SK-N-DZ (cell line): ENCODE results near the gene IL1RAPL1.
A peak's percentile ranks its signal among the peaks of the same experiment; 100 is the strongest.
"Not testable (repeated sequence)": the region's sequence is repeated elsewhere in the genome, so short reads cannot be mapped to it uniquely, and the experiment has no call there.

Experiments
- DNase-seq: peaks from one replicate; pipeline ENCODE4 v3.0.0-alpha.2; 2015; ENCODE audit warnings: low spot score

Gene IL1RAPL1

DNA sequence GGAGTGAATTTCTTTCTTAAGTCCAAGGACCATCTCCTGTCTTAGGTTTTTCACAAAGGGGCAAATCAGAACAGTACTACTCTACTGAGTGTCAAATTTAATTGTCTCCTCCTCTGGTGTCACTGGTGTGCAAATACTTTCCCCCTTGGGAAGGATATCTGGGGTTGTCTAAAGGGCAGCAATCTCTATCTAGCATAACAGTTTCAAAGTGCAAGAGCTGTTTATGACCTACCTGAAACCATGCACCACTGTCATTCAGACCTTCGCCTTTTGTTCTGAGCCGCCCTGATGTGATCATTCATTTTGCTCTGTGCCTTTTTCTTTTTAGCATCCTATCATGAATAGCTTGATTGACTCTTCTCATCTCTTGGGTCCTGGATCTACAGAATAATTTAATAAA, 39.3 kb downstream of the IL1RAPL1 start:
- DNase-seq: no peak

DNA sequence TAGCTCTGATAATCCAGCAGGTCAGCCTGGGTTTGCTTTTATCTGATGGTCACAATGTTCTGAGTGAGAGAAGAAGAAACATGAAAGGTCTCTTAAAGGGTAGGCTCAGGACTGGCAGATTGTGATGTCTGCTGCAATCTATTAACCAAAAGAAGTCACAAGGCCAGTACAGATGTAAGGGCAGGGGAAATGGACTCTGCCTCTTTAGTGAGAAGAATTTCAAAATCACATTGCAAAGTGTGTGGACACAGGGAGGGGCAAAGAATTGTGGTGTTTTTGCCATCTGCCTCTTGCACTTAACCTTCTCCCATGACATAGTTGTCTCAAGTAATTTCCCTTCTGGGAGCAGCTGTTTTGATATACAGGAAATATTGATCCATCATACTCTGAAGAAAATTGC, 40.9 kb downstream of the IL1RAPL1 start:
- DNase-seq: no peak

DNA sequence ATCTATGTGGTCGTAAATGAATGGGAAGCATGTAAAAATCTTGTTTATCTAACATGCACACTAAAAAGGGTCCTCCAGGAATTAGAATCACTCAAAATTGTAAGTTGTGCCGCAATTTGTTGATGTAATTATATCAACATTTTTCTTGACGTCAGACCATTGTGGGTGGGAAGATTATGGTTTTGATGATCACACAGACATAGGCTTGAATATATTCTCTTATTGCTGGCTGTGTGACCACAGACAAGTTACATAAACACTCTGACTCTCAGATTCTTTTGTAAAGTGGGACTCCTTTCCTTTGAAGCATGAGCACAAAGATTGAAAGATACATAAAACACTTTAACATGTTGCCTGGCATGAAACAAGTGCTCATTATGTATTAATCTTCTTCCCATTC, 51.5 kb downstream of the IL1RAPL1 start:
- no peak for DNase-seq

DNA sequence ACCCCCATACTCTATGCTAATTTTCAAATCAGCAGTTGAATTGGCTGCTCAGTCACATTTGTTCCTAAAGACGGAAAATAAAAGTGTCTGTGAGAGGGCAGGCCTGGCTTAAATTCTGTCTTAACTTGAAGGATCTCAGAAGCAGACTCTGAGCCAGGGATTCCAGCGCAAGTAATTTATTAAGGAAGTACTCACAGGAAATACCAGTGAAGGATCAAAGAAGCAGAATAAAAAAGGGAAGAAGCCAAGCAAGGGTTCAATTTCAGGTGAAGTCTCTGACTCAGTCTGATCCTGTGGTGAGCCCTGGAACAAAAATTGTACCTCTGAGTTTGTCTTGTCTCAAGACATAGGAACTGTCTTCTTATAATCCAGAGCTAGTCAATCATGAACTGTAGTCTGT, 52.2 kb downstream of the IL1RAPL1 start:
- no peak for DNase-seq

DNA sequence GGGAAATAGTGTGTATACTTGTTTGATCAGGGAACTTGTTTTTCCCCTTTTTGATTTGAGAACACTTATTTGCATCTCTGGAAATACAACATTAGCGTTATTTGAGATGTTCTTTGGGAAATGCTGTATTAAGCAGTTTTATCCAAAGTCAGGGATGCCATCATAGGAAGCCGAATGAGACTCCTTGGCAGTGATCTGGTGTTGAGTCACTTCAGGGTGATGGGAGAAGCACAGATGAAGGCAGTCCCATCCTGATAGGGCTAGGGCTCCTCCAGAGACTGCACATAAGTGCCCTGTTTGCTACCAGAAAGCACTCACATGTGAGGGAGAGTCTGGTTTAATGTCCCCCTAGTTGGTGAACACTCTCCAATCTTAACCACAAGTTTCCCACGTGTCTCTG, 62.3 kb downstream of the IL1RAPL1 start:
- DNase-seq: no peak

DNA sequence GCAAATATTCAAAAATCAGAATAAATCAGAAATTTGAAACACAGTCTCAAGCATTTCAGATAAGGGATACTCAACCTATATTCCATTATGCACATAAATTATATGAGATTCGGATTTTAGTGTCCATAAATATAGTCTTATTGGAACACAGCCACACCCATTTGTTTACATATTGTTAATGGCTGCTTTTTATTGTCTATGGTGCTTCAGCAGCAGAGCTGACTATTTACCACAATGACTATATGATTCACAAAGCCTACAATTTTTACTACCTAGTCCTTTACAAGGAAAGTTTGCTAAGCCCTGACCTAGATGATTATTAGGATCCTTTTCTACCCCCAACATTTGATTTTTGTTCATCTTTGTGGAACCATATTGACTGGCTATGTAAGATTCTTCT, 63.9 kb downstream of the IL1RAPL1 start:
- no peak for DNase-seq

DNA sequence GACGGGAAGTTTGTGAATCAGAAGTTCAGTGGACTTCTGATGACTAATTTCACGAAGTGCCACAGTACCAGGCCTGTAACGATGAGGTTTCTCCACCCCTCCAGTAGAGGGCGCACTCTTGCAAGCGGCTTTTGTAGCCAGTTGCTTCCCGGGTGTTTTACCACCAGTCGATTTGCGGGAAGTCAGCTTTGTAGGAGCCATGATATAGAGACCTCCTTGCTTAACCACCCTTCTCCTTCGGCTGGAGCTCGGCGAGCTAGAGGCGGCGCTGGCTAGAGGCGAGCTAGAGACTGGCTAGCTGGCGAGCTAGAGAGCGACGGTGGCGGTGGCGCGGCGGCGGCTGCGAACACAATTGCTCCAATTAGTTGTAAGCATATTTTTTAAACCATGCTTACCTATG, 72.0 kb downstream of the IL1RAPL1 start:
- peak; percentile 4 for DNase-seq

DNA sequence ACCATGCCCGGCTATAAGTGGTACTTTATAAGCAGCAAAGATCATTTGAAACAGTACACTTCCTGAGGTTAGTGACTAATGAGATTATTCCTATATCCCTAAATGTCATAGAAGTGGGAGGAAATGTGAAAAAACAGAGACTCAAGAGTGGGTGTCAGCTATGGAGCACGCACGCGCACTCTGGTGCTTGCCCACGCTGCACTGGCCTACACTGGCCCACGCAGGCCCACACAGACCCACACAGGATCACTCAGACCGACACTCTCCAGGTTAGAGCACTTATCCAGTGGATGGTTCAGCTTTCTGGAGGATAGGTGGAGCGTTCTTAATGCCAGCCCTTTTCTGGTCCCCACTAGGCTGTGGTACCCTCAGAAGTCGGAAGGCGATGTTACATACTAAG, 78.5 kb downstream of the IL1RAPL1 start:
- no peak for DNase-seq

DNA sequence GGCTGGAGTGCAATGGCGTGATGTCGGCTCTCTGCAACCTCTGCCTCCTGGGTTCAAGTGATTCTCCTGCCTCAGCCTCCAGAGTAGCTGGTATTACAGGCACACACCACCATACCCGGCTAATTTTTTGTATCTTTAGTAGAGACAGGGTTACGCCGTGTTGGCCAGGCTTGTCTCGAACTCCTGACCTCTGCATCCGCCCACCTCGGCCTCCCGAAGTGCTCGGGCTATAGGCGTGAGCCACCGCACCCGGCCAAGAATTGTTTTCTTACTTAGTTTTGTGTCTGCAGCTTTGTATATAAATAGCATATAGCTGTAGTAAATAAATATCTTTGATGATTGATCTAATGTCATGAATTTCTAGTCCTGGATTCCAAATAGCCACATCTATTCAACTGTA, 81.1 kb downstream of the IL1RAPL1 start:
- DNase-seq: no peak

DNA sequence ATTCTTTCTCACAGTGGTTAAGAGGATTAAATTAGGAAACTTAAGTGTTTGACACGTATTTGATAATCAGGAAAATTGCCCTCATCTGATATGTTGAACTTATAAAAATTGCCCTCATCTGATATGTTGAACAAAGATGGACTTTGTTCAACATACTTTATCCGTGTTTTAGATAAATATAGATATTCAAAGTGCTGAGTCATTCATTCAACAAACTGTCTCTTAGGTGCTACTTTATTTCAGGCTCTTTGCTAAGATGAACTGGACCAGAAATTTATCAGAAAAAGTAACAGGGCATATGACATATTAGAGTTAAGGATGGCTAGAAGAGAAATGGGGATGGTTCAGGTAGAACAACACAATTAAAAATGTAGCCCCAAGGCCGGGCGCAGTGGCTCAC, 81.7 kb downstream of the IL1RAPL1 start:
- DNase-seq: no peak

DNA sequence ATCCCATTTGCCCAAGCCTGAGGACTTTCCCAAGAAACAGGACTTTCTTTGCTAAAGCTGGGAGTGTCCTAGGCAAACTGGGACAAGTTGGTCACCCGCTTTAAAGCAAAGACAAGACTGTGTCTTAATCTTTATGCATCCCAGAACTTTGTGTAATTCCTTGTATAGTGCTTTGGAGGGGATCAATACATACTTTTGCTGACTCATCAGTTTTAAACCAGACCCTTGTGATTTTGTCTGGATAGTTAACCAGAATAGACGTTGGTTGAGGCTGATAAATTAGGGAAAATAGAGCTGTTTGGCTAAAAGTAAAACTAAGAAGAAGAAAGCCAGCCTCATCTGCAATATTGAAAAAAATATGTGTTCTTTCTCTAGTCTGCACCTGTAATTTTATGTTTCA, 82.8 kb downstream of the IL1RAPL1 start:
- no peak for DNase-seq

DNA sequence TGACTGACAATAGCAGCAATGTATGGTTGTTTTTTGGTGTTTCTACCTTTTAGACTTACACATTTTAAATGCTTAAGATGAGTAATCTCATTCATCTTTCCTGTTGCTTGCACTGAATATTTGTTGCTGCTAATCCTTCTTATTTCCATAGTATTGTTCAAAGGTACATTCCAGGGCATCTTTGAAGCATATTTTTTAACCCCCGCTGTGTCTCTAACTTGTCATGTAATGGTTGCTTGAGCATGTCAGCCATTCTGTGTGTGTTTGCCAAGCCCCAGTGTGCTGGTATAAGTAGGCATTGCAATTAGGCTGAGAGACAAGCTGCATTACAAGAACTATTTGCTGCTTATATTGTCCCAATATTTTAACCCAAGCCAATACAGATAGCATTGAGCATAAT, 87.9 kb downstream of the IL1RAPL1 start:
- no peak for DNase-seq

DNA sequence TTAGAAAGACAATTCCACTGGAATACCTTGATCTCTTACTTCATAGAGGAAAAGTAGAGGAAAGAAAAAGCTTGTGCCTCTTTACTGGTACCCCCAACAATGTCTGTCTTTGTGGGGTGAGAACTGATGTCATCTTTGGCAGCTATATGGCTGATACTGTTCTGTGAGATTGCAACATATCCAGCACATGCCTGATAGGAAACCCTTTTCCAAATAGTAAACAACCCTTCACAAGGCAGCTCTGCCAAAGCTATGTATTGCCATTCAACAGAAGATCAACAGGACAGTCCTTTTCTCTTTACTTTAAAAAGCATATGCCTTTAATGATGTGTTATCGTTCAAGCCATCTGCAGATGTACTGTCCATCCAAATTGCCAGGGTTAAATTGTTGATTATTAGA, 105.9 kb downstream of the IL1RAPL1 start:
- no peak for DNase-seq

DNA sequence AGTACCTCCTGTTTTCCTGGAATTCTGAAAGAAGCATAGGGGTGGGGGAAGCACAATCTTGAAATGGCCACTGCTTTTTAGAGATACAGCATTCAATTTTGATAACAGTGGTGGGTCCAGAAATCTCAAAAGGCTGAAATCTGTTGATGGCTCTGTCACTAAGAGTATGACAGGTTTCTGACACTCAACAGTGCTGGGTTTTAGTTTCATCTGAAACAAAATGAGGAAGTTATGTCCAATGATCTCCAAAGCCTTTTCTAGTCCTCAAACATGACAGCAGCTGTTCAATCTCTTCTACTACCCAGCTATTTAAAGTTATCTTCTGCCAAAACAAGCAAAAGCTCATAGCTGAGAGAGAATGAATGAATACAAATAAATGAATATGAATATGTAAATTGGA, 110.5 kb downstream of the IL1RAPL1 start:
- no peak for DNase-seq

DNA sequence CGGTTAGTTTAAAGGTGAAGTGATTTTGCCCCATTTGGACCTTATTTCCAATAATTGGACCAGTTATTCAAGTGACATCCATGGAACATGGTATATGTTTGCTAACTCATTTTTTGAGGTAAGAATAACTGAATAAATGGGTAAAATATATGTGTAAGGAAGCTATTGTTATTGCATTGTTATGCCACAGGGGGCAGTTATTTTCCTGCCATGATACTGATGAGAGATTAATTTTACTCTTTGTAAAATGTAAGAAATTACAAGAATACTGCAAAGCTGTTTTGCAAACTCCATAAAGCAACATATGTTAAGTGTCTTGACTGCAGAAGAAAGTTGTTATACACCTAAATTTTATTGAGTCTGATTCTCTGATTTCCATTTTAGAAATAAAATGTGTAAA, 114.0 kb downstream of the IL1RAPL1 start:
- DNase-seq: no peak

DNA sequence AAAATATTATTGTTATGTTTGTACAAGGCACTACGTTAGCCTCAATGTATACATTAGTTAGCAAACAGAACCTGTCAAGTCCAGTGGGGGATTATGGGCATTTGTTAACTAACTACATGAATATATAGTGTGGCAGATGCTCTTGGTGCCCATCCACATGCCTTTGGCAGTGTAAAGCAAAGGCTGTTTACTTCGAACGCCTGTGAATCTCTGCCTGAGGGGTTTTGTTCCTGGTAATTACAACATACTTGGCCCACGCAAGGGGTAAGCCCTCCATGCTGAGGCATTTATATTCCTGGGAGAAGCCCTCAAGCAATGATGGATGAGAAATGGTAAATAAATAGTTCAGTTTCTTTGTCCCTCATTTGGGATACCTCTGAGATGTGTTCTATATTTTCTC, 119.7 kb downstream of the IL1RAPL1 start:
- DNase-seq: no peak

DNA sequence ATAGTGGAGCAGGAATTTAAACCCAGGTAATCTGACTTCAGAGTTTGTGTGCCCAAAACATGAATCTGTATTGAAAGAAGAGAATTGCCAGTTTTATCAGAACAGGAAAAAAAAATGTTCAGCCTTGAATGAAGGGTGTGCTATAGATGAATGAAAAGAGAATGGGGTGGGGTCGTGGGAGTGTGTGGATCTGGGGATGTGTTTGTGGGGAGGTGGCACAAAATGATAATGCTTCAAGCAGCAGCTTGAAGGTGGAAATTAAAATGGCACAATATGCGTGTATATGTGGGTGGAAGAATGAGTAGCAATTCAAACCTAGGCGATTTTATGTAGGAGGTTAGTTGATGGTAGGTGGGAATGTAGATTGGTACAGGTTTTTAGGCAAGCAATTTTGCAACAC, 122.2 kb downstream of the IL1RAPL1 start:
- no peak for DNase-seq

DNA sequence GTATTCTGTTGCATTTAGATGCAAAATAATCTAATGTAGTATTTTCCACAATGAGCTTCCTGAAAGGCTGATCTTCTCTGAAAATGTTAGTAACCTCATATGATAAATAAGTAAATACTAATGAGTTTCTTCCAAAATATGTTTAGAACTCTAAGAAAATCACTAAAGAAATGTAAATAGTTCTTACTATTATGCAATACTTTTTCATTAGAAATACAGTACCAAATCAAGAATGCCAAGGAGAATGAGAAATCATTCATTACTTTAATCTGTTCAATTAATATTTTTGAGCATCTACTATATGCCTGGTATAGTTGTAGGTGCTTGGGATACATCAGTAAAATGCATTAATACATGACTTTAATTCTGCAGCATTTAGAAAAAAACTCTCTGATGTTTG, 130.6 kb downstream of the IL1RAPL1 start:
- no peak for DNase-seq

DNA sequence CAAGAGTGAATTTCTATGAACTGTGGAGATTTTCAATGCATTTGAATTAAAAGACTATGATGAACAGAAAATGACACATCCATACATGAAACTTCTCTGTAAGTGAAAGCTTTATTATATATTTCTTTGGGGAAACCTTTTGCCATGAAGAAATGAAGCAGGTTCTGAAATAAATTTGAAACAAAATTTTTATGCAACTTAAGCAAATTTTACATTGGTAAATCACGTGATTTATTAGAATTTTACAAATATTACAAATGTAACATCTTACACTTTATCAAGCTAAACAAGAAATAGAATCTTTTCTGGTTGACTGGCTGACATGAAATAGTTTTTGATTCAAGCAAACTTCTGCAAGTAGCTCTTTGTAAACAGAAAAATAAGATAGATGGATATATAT, 131.2 kb downstream of the IL1RAPL1 start:
- no peak for DNase-seq

DNA sequence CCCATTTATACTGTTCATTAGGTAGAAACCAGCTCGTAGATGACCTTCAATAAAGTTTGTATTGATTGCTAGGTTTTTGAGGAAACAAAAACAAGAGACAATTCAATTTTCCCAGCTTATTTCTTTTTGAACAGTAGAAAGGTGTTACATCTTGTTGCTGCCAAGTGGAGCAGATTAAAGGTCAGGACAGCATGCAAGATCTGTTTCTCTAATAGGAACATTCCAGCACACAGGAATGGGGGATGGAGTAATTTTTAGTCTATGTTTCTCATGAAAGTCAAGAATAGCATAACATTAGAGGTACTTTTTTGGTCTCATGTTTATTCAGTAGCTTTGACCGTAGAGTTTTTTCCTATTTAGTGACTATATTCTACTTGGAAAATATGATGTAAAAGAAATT, 132.4 kb downstream of the IL1RAPL1 start:
- no peak for DNase-seq

DNA sequence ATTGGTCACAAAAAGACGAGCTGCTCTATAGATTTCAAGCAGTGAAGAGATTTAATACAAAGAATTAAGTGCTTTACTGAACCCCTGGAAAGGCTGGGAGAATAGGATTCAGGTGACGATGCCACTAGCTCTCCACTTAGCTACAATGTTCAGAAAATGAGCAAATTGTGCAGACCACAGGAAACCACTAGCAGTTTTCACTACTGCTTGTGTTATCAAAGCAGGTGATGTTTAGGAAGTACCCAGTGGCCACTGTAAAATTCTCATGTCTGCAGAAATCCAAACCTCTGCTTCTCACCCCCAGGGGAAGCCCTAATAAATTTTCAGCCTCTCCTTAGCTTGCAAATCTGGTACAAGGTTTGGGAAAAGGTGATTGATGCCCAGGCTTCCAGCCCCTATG, 165.1 kb downstream of the IL1RAPL1 start:
- DNase-seq: no peak

DNA sequence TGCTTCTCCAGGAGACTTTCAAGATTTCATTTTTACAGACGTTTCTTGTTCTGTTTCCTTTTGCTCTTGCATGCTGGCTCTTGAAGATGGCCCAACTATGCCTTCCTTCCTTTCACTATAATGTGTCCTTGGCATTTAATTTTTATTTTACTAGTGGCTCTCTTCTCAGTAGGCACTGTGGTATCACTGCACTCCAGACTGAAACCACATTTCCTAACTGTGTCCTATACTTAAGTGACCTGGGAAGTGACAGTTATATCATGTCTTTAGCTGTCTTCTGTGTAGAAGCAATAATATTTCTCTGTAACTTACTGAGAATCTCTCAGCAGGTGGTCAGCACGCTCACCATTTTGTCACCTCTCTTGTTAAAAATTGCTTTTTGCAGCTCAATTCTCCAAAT, 168.9 kb downstream of the IL1RAPL1 start:
- no peak for DNase-seq

DNA sequence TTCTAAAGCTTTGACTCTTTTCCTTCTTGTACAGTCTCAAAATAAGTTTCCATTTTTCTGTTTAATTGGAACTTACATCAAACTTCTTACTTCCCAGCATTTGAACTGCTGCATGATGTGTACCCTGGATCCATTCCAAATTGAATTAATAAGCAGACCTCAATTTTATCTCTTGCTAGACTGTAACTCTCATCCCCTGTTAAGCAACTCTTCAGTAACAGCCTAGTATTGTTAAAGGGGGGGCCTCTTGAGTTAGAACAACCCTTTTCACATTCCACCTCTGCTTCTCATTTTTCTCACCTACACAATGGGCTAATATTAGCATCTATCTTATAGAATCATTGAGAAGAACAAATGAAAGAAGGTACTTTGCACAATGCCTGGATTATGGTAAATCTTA, 169.4 kb downstream of the IL1RAPL1 start:
- no peak for DNase-seq

DNA sequence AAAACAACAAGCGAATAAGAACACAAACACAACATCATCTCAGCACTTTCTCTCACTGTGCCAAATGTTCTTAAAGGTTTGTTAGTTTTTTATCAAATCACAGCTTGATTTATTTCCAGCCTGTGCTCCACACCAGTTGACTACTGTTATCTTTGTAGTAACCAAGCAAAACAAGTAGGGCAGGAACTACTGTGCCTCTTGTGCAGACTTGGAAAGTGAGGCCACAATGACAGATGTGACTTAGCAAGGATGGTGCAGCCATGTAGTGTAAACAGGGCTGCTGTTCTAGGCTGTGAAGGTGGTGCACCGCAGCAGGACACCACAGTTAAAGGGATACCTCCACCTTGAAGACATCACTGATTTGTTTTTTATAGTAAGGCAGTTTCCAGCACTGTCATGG, 170.0 kb downstream of the IL1RAPL1 start:
- no peak for DNase-seq

DNA sequence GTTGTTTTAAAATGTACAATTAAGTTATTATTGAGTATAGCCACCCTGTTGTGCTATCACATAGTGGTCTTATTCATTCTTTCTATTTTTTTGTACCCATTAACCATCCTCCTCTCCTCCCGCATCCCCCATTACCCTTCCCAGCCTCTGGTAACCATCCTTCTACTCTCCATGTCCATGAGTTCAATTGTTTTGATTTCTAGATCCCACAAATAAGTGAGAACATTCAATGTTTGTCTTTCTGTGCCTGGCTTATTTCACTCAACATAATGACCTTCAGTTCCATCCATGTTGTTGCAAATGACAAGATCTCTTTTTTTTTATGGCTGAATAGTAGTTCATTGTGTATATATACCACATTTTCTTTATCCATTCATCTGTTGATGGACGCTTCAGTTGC, 179.3 kb downstream of the IL1RAPL1 start:
- not testable (repeated sequence) for DNase-seq
